Stimulated activated naive CD8-positive, alpha-beta T cell treated with anti-CD3 and anti-CD28 coated beads, Interleukin-15, Interleukin-2, amounts not matched to agents 100 ng/mL and 50 ng/mL, for 24 hours (primary cell): ENCODE data around the gene SLC26A1.

Experiments used
- H3K27ac Mint-ChIP-seq: one replicate; pipeline ENCODE4 v1.8.0; 2021; ENCODE audit warnings: mild to moderate bottlenecking, mixed read lengths
- H3K27me3 Mint-ChIP-seq: one replicate; pipeline ENCODE4 v1.8.0; 2021; ENCODE audit warnings: mixed read lengths
- H3K36me3 Mint-ChIP-seq: one replicate; pipeline ENCODE4 v1.8.0; 2021; ENCODE audit warnings: low read depth, mixed read lengths
- H3K4me1 Mint-ChIP-seq: one replicate; pipeline ENCODE4 v1.8.0; 2021; ENCODE audit warnings: low read depth, mixed read lengths
- H3K4me3 Mint-ChIP-seq: one replicate; pipeline ENCODE4 v1.8.0; 2021; ENCODE audit warnings: mild to moderate bottlenecking, mixed read lengths
- H3K9me3 Mint-ChIP-seq: one replicate; pipeline ENCODE4 v1.8.0; 2021; ENCODE audit warnings: mixed read lengths

SLC26A1 gene

GRCh38 chr4:1021386-1022050 is 28.3 kb upstream of the SLC26A1 start:
- no peaks in the 10 kb centered on the region for H3K4me1 Mint-ChIP-seq
- no peak overlapping the region for H3K27ac Mint-ChIP-seq
- no peak overlapping the region for H3K4me3 Mint-ChIP-seq
- no peaks in the 10 kb centered on the region for H3K9me3 Mint-ChIP-seq
- H3K27me3 Mint-ChIP-seq, result no peaks in the 10 kb centered on the region
- H3K36me3 Mint-ChIP-seq, result peaks cover 9% of the 10 kb centered on the region

- no peaks in the 10 kb centered on the region for H3K27me3 Mint-ChIP-seq
- no peak overlapping the region for H3K4me3 Mint-ChIP-seq
- no peaks in the 10 kb centered on the region for H3K4me1 Mint-ChIP-seq
- no peak overlapping the region for H3K27ac Mint-ChIP-seq
- H3K36me3 Mint-ChIP-seq, result peaks cover 2% of the 10 kb centered on the region
- no peaks in the 10 kb centered on the region for H3K9me3 Mint-ChIP-seq
These were observed 26.7 kb upstream of the SLC26A1 start for GRCh38 chr4:1019729-1020470.

DNA sequence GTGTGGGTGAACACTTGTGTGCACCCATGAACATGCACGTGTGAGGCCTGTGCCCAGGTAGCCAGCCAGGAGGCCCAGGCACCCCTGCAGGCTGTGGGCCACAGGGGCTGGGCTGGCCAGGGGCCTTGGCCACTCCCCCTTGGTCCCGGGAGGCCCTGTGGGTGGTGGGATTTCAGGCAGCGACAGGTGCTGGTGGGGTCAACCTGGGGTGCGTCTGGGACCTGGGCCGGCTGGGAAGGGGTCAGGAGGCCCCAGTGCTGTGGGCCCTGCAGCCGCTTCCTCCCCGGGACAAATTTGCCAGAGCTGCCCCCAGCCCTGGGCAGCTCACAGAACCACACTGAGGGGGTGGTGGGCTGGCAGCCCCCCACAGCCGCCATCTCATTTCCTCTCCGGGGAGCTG is 26.1 kb upstream of the SLC26A1 start:
- no peaks in the 10 kb centered on the region for H3K4me1 Mint-ChIP-seq
- no peak overlapping the region for H3K27ac Mint-ChIP-seq
- H3K27me3 Mint-ChIP-seq, result no peaks in the 10 kb centered on the region
- H3K9me3 Mint-ChIP-seq, result no peaks in the 10 kb centered on the region
- no peaks in the 10 kb centered on the region for H3K36me3 Mint-ChIP-seq
- no peak overlapping the region for H3K4me3 Mint-ChIP-seq

- H3K27ac Mint-ChIP-seq, result no peak overlapping the region
- H3K4me1 Mint-ChIP-seq, result no peaks in the 10 kb centered on the region
- H3K9me3 Mint-ChIP-seq, result no peaks in the 10 kb centered on the region
- no peaks in the 10 kb centered on the region for H3K27me3 Mint-ChIP-seq
- H3K36me3 Mint-ChIP-seq, result peaks cover 4% of the 10 kb centered on the region
- H3K4me3 Mint-ChIP-seq, result no peak overlapping the region
These were observed 25.2 kb upstream of the SLC26A1 start for GRCh38 chr4:1018147-1019020.

- H3K9me3 Mint-ChIP-seq, result no peaks in the 10 kb centered on the region
These were observed 24.5 kb upstream of the SLC26A1 start for GRCh38 chr4:1017706-1018105.

GRCh38 chr4:1017211-1017610 is 24.0 kb upstream of the SLC26A1 start:
- no peaks in the 10 kb centered on the region for H3K9me3 Mint-ChIP-seq
- no peak overlapping the region for H3K27ac Mint-ChIP-seq
- H3K36me3 Mint-ChIP-seq, result peaks cover 4% of the 10 kb centered on the region
- H3K4me3 Mint-ChIP-seq, result no peak overlapping the region
- no peaks in the 10 kb centered on the region for H3K4me1 Mint-ChIP-seq
- no peaks in the 10 kb centered on the region for H3K27me3 Mint-ChIP-seq

More at GRCh38 chr4:1017706-1018105, 24.5 kb upstream of the SLC26A1 start:
- no peak overlapping the region for H3K4me3 Mint-ChIP-seq
- peaks cover 4% of the 10 kb centered on the region for H3K36me3 Mint-ChIP-seq
- H3K27ac Mint-ChIP-seq, result no peak overlapping the region
- no peaks in the 10 kb centered on the region for H3K4me1 Mint-ChIP-seq
- H3K27me3 Mint-ChIP-seq, result no peaks in the 10 kb centered on the region

DNA sequence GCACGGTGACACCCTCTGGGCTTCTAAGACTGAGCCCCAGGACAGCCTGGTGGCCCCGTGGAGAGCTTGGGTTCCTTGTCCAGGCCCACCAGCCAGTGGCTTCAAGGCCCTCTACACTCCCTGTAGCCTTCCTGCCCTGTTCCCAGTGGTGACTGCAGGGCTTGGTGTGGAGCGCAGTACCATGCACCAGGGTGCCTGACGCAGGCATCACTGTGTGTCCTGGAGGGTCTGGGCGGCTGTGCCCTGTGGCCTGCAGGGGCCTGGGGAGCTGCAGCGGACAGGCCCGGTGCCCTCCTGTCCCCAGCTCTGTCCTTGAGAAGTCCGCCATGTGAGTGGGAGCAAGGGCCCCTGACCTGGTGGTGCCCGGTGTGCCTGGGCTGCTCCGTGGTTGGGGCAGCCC is 22.5 kb upstream of the SLC26A1 start:
- Mint-ChIP-seq H3K9me3 (no peaks in the 10 kb centered on the region), H3K4me3 (no peak overlapping the region), H3K36me3 (peaks cover 4% of the 10 kb centered on the region), H3K27me3 (no peaks in the 10 kb centered on the region), H3K27ac (no peak overlapping the region), H3K4me1 (peaks cover under 1% of the 10 kb centered on the region)

DNA sequence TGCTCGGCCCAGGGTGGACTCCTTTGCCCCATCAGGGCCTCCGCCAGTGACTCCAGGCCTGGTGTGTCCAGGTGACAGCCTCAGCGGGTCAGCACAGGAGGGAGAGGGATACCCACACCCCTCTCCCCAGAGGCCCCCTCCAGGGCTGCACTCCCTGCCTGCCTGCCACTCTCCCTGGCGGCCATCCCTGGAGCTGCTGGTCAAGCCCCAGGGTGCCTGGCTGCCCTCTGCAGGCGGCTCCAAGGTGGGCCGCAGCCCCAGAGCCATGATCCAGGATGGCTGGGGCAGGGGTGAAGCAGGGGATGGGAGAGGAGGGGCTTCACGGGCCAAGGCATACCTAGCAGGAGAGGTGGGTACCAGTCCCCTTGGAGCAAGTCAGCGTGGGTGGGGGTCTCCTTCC is 22.0 kb upstream of the SLC26A1 start:
- H3K36me3 Mint-ChIP-seq, result peaks cover 4% of the 10 kb centered on the region
- H3K9me3 Mint-ChIP-seq, result no peaks in the 10 kb centered on the region
- no peak overlapping the region for H3K4me3 Mint-ChIP-seq
- H3K27ac Mint-ChIP-seq, result no peak overlapping the region
- no peaks in the 10 kb centered on the region for H3K27me3 Mint-ChIP-seq
- peaks cover 6% of the 10 kb centered on the region for H3K4me1 Mint-ChIP-seq

GRCh38 chr4:1014291-1015167 is 21.3 kb upstream of the SLC26A1 start:
- H3K4me1 Mint-ChIP-seq, result peaks cover 6% of the 10 kb centered on the region
- H3K27ac Mint-ChIP-seq, result no peak overlapping the region
- H3K4me3 Mint-ChIP-seq, result peak overlapping the region; percentile 37
- H3K27me3 Mint-ChIP-seq, result no peaks in the 10 kb centered on the region
- no peaks in the 10 kb centered on the region for H3K9me3 Mint-ChIP-seq
- H3K36me3 Mint-ChIP-seq, result peaks cover 4% of the 10 kb centered on the region

GRCh38 chr4:1013225-1014073 is 20.2 kb upstream of the SLC26A1 start:
- Mint-ChIP-seq H3K4me3 (peak overlapping the region; percentile 37), H3K27me3 (peaks cover 7% of the 10 kb centered on the region), H3K27ac (no peak overlapping the region), H3K4me1 (peaks cover 14% of the 10 kb centered on the region), H3K36me3 (peaks cover 4% of the 10 kb centered on the region), H3K9me3 (no peaks in the 10 kb centered on the region)

GRCh38 chr4:1012034-1012739 is 19.0 kb upstream of the SLC26A1 start:
- H3K4me1 Mint-ChIP-seq, result peaks cover 18% of the 10 kb centered on the region
- no peak overlapping the region for H3K27ac Mint-ChIP-seq
- no peaks in the 10 kb centered on the region for H3K9me3 Mint-ChIP-seq
- peaks cover 19% of the 10 kb centered on the region for H3K27me3 Mint-ChIP-seq
- H3K4me3 Mint-ChIP-seq, result peak overlapping the region; percentile 57
- H3K36me3 Mint-ChIP-seq, result peaks cover 4% of the 10 kb centered on the region

DNA sequence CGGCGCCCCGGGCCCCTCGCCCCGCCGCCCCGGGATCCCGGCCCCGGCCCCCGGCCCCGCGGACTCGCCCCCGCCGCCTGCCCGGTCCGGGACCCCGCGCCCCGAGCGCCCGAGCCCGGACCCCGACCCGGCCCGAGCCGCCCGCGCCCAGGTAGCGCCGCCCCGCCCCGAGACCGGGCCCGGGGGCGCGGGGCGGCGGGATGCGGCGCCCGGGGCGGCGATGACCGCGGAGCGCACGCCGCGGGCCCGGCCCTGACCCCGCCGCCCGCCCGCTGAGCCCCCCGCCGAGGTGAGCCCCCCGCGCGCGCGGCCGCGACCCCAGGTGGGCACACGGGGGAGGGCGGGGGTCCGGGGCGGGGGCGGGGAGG is 18.4 kb upstream of the SLC26A1 start:
- Mint-ChIP-seq H3K9me3 (no peaks in the 10 kb centered on the region), H3K27me3 (peaks cover 24% of the 10 kb centered on the region), H3K4me1 (peaks cover 18% of the 10 kb centered on the region), H3K36me3 (peaks cover 4% of the 10 kb centered on the region), H3K27ac (no peak overlapping the region), H3K4me3 (no peak overlapping the region)

DNA sequence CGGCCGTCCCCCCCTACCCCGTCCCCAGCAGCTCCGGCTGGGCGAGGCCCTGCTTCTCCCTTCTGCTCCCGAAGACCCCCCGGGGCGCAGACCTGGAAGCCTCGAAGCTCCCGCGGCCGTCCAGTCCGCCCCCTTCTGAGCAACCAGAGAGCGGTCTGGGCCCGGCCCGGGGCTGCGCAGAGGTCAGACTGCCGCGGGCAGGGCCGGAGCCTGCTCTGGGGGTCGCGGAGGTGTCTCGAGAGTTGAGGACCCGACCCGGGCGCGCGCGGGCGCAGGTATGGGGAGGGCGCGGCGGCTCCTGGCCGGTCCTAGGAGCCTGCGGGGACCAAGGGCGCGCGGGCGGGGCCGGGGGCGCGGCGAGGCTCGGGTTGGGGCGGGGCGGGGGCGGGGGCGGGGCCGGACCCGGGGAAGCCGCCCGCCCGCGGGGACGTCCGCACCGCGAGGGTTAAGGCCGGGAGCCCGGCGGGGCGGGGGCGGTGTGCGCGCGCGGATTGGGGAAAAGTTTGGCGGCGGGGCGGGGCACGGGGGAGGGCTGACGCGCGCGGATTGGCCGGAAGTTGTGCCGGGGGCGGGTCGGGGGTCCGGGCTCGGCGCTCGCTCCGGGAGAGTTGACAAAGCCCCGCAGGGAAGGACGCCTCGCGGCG is 17.9 kb upstream of the SLC26A1 start, which contains the start of gene FGFRL1:
FGFRL1 (plus strand) TSS at position 605 of the 644 bp plus-strand sequence. CDS start 860 bp downstream, outside the sequence.
- Mint-ChIP-seq H3K4me1 (peaks cover 18% of the 10 kb centered on the region), H3K27ac (peak within 1 kb of the TSS; percentile 69), H3K36me3 (peaks cover 4% of the 10 kb centered on the region), H3K9me3 (no peaks in the 10 kb centered on the region), H3K4me3 (peak within 1 kb of the TSS; percentile 75), H3K27me3 (peaks cover 28% of the 10 kb centered on the region)
